Fibroblast of upper back skin (primary cell): ENCODE data around the gene OR4D2.
"Not testable (repeated sequence)": the region's sequence is repeated elsewhere in the genome, so short reads cannot be mapped to it uniquely, and the experiment has no call there.

ENCODE experiments used
- DNase-seq: peaks from one replicate; pipeline ENCODE4 v3.0.0-alpha.2; 2013

The OR4D2 gene

DNA sequence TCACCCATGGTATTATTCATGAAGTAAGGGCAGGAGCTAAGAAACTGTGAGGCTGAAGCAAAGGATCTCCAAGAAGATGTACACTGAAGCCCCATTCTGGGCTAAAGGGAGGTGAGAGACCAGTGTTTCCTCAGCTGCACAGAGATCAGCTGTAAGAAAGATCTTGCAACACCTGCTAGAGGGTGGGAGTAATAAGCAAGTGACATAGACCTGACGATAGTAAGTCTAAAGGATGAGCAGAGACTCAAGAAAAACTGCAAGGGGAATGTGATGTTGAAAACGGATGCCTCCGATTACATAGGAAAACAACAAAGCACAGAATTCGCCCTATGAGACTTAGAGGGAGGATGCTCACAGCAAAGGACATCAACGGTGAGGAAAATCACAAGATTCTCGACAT lies at the start of gene OR4D2:
TSS of gene OR4D2 (plus strand) at position 301 of the 400 bp plus-strand sequence. CDS start 2,674 bp downstream, outside the sequence.
- no peak for DNase-seq

DNA sequence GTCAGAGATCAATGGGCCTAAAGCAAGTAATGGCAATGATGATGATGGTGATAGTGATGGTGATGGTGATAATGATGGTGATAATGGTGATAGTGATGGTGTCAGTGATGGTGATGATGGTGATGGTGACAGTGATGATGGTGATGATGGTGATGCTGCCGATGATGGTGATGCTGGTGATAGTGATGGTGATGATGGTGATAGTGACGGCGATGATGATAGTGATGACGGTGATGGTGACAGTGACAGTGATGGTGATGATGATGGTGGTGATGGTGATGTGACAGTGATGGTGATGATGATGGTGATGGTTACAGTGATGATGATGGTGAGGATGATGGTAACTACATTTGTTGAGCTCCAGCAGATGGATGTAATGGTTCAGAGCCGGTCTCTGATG lies 49.4 kb upstream of the OR4D2 start:
- DNase-seq: no peak

DNA sequence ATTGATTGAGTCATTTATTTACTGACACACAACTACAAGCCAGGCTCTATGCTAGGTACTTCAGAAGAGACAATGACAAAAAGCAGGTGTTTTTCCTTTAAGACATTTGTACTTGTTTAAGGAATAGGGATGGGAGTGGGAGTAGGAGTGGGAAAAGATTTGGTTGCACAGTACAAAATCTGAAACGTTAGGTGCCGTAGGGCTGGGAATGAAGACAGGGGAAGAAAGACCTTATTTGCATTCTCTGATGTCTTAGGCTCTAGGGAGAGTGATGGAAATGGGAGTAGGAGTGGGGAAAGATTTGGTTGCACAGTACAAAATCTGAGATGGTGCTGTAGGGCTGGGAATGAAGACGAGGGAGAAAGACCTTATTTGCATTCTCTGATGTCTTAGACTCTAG lies 47.3 kb upstream of the OR4D2 start:
- DNase-seq: no peak

DNA sequence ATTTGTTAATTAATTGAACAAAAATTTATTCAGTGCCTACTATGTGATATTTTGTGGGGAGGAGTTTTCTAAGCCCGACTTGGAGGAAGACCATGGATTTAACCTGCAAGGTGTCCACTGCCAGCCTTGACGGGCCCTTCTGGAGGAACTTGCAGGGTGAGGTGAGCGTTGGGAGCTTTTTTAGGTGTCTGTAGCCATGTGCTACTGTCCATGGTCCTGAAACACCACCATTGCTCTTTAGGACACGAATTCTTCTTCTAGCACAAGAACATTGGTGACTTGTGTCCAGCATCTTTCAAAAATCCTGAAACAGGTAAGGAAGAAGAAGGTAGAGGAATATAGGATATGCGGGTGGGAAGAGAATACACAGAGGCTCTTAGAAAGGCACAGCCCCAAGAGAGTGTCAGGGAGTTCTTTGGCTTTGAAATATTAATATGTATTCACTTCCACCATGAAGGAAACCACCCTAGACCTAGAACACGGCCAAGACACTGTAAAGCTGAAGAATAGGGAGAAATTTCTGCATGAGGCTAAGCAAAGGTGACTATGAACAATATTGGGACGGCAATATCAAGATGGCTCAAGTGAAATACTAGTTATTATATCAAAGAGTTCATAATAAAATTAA lies 46.5 kb upstream of the OR4D2 start:
- DNase-seq: peak; percentile 59

DNA sequence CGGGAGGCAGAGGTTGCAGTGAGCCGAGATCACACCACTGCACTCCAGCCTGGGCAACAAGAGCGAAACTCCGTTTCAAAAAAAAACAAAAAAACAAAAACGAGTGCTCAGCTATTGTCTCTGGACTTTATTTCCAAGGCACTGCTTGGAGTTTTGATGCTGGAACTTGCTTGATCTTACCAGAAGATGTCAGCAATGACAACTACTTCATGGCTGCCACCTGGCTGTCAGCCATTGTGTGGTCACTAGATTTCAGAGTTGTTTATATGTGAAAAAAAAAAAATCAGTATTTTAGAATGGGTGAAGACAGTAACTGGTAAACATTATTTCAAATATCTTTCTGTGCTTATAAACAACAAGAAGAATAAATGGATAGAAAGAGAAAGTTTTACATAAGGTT lies 44.9 kb upstream of the OR4D2 start:
- peak; percentile 25 for DNase-seq

DNA sequence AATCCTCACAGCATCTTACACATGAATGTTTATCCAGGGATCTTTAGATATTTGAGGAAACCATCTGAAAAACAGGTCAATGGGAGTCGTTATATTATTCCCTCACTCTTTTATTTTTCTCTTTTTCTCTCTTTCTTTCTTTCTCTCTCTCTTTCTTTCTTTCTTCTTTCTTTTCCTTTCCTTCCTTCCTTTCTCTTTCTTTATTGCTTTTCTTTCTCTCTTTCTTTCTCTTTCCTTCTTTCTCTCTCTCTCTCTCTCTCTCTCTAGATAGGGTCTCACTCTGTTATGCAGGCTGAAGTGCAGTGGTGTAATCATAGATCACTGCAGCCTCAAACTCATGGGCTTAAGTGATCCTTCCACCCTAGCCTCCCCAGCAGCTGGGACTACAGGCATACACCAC lies 38.9 kb upstream of the OR4D2 start:
- no peak for DNase-seq

DNA sequence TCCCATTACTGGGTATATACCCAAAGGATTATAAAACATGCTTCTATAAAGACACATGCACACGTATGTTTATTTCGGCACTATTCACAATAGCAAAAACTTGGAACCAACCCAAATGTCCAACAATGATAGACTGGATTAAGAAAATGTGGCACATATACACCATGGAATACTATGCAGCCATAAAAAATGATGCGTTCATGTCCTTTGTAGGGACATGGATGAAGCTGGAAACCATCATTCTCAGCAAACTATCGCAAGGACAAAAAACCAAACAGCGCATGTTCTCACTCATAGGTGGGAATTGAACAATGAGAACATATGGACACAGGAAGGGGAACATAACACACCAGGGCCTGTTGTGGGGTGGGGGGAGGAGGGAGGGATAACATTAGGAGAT lies 34.1 kb upstream of the OR4D2 start:
- DNase-seq: not testable (repeated sequence)

DNA sequence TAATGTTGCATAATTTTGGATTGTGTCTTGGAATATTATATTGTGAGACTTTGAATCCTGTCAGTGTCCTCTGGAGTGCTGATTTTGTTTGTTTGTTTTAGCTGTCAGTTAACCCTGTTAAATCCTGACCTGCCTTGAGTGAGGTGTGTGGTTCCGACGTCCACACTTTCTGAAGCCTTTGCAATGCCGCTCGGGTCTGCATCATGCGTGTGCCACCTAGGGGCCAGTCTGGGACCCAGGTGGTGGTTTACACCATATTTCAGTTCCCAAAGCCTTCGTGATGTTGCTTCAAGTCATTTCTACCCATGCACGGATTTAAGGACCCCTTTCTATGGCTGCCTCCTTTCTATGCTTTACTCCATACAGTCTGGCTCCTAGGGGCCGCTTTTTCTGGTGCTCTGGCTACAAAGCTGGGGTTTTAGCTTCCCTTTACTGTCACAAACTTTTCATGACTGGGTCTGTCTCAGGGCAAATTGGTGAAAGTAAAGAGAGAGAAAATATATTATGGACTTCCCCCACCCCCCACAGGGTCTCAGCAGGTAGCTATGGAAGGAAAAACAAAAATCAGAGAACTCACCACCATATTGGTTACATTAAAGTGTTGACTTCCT lies 30.0 kb upstream of the OR4D2 start:
- no peak for DNase-seq

DNA sequence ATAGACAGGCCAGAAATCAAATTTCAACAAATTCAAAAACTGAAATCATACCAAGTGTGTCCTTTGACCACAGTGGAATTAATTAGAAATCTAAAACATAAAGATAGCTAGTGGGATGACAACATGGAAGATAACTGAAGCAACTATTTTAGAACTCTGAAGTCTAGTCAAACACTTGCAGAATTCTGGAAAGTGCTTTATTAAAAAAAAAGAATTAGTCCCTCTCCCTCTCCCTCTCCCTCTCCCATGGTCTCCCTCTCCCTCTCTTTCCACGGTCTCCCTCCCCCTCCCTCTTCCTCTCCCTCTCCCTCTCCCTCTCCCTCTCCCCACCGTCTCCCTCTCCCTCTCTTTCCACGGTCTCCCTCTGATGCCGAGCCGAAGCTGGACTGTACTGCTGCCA lies 25.3 kb upstream of the OR4D2 start:
- no peak for DNase-seq

DNA sequence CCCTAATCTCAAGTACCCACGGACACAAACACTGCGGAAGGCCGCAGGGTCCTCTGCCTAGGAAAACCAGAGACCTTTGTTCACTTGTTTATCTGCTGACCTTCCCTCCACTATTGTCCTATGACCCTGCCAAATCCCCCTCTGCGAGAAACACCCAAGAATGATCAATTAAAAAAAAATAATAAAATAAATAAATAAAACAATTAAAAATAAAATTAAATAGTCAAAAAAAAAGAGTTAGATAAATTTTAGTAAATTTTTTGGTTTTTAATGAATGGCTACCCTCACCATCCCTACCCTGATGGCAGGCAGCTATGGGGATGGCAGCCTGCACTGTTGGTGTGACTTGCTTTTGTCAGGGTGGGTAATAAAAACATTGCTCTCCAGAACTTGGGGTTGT lies 23.4 kb upstream of the OR4D2 start:
- DNase-seq: not testable (repeated sequence)

DNA sequence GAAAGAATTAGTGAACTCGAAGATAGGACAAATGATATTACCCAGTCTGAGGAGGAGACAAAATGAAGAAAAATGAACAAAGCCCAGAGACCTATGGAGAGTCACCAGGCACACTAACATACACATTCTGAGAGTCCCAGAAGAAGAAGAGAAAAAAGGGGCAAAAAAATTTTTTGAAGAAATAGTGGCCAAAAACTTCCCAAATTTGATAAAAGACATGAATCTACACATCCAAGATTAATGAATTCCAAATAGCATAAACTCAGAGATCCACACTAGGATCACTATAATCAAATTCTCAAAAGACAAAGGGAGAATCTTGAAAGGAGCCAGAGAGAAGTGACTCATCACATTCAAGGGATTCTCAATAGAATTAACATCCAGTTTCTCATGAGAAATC lies 22.0 kb upstream of the OR4D2 start:
- no peak for DNase-seq

DNA sequence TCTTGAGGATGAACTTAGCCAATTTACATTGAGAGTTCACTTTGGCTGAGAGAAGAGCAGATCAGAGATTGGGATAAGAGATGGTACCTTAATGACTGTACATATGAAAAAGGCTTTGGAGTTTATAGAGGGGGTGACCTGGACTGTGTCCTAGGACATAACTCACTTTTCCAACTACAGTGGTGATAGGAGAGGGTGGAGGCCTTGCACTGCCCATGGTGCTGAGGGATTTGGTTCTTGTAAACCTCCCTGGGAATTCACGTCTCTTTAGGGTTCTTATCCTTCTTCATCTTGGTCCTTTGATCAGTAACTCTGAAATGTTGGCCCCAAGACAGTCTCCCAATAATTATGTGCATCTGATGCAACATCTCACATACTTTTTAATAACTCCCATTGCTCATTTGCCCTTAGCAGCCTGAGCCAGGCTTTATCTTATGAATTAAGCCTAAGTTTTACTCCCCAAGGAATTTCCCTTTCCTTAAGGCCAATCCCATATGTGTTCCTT lies 18.8 kb upstream of the OR4D2 start, which contains the start of gene OR4D1:
TSS of gene OR4D1 (plus strand) at position 455 of the 505 bp plus-strand sequence. CDS start 6,770 bp downstream, outside the sequence.
- no peak for DNase-seq

DNA sequence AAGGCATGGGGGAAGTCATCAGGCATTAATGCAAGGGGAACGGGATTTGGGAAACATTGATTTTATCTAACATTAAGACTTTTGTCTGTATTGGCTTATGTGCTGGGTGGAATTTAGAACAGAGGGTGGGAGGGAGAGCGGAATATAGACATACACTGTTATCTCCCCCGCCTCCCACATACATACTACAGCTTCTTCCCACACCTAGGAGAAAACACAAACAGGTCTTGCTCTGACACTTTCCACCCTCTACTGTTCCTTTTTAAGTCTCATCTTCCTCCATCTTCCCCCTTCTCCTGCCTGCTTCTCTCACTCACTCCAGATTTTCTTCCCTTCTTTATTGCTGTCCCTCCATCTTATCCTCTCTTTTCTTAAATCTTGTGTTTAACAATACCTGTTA lies 18.2 kb upstream of the OR4D2 start:
- no peak for DNase-seq

DNA sequence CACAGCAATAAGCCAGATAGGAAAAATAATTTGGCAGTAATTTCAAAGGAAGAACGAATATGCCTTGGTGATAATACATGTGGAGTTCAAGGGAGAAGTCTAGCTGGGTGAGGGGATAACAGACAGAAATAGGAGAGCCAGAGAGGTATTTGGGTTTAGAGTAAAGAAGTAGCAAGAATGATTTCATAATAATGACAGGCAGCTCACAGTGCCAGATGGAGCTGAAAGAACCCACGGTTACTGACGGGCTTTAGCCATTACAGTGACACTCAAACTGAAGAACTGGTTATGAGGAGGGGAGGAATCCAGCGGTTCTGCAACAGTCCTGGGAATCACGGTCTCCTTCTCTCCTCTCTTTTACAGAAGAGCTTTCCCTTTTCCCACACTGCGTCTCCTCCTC lies 16.4 kb upstream of the OR4D2 start:
- DNase-seq: no peak

DNA sequence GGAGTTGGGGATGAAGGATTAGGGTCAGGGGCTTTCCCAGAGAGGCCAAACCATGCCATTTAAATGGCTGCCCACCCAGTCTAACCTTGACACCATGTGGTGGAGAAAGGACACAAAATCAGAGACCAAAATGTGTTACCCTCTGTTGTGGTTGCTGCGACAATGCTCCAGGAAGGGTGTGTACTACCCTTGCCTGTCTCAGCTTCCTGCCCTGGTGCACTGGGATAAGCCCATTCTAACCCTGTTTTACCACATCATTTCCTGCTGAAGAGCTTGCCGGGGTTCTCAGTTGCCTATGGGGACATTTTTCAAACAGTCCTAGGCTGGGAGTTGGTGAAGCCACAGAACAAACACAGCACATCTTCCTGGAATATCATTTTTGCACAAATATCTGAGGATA lies 13.7 kb upstream of the OR4D2 start:
- DNase-seq: no peak

DNA sequence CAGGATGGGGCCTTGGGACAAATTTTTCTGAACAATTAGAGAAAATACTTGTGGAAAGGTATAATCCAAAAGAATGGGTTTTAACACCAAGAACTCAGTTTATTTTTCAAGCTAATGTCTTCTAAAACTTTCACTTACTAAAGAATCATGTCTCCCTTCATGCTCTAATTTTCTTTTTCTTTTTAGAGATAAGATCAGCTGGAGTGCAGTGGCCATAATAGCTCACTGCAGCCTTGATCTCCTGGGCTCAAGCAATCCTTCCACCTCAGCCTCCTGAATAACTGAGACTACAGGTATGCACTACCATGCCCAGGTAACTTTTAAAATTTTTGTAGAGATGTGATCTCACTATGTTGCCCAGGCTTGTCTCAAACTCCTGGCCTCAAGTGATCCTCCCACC lies 13.1 kb upstream of the OR4D2 start:
- DNase-seq: no peak

DNA sequence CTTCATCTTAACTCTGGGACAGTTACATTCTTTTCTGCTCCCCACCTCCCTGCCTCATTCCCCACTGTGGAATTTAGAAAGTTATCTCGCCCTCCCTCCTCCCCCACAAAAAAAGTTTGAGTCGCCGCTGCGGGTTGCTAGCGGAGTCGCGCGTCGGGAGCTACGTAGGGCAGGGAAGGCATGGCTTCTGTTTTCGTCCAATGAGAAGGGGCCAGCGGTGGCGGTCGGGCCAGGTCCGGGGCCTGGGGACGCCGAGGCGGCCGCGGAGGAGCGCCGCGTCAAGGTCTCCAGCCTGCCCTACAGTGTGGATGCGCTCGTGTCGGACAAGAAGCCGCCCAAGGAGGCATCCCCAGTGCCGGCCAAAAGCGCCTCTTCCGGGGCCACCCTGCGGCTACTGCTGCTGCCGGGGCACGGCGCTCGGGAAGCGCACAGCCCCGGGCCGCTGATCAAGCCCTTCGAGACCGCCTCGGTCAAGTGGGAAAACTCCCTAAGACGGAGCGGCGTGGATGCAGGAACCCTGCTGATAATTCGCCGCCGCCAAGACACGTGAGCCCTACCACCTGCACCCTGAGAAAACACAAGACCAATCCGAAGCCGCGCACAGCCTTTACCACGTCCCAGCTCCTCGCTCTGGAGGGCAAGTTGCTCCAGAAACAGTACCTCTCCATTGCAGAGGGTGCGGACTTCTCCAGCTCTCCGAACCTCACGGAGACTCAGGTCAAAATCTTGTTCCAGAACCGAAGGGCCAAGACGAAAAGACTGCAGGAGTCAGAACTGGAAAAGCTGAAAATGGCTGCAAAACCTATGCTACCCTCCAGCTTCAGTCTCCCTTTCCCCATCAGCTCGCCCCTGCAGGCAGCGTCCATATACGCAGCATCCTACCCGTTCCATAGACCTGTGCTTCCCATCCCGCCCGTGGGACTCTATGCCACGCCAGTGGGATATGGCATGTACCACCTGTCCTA lies 9.7 kb upstream of the OR4D2 start:
- DNase-seq: no peak

DNA sequence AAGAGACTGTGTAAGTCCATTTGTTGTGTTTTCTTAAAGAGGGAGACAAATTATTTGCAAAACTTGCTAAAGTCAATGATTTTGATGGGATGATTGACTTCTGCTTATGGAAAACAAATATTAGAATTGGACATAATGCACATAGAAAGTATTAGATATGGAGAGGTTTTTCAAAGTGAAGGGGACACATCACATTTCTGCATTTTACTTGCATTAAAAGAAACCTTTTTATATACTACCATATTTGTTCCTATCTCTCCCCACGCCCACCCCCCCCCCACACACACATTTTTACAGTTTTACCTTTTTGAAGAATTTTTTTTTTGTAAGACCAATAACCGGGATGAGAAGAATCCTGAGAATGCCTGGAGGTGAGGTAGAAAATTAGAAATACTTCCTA lies 8.6 kb upstream of the OR4D2 start:
- no peak for DNase-seq

DNA sequence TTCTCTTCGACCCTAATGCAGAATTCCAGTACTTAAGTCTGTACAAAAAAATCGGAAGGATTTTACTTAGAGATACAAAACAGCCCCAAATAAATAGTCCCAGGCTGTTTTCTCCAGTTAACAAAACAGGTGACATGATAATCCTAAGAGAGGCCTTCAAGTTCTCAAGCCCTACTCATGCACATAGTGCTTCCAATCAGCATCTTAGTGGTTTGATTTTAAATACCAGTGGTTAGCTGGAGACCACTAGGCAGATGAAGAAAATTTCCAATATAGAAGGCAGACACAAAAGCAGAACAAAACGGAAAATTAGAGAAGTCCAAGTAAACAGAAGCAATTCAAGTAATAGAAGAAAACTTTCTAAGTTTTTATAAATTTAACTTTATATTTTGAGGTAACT lies 5.2 kb upstream of the OR4D2 start:
- DNase-seq: no peak

DNA sequence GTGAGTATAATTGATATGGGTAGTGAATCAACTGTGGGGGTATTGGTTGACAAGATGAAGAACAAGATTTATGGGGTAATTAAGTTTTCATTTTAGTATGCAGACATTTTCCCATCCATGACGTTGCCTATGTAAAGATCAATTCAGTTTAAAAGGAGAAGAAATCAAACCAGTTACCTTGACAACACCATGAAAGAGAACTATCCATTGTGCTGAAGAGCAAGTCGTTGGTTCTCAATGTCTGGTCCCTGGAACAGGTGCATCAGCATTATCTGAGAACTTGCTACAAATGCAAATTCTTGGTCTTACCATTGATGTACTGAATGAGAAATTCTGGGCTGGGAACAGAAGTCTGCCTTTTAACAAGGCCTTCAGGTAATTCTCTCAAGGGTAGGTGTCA lies 801 bp upstream of the OR4D2 start:
- no peak for DNase-seq

DNA sequence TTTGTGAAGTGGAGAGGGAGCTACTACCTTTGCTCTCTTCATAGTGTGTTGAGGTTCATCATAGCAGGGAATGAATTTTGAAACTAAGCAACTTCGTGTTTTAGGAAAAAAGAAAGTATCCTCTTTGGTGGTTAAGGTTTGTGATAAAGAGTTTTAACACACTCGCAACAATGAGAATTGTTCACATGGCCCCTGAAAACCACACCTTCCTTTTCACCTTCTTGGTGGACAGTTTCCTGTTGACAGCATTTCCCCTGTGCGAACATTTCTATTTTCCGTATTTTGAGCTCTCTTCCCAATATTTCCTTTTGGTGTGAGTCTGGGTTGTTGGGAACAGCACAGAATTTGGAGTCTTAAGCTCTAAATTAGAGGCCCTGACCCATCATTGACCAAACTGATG lies 3.8 kb downstream of the OR4D2 start:
- DNase-seq: no peak

DNA sequence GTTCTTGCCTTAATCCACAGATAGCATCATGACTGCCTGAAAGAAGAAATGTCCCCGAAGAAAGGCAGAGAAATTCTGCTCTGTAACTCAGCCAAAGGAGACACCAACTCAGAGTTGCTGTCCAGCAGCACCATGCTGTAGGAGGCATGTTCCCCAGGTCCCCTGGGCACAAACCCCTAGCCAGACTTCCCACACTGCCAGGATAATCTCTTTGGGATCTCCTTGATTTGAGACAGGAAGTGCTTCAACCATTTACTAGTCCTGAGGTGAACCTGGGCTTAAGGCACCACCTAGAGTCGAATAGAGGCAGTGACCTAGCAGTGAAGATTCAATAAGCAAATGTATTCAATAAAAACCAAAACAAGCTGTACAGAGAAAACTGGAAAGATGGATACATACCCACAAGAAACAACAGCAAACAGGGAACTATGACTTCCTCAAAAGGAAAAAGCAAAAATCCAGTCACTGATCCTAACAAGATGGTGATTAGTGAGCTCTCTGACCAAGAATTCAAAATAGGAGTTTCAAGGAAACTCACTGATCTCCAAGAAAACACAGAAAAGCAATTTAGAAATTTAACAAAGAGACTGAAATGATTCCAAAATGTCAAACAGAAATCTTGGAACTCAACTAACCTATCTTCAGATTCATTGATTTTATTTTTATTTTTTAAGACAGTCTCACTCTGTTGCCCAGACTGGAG lies 5.7 kb downstream of the OR4D2 start:
- peak; percentile 11 for DNase-seq

DNA sequence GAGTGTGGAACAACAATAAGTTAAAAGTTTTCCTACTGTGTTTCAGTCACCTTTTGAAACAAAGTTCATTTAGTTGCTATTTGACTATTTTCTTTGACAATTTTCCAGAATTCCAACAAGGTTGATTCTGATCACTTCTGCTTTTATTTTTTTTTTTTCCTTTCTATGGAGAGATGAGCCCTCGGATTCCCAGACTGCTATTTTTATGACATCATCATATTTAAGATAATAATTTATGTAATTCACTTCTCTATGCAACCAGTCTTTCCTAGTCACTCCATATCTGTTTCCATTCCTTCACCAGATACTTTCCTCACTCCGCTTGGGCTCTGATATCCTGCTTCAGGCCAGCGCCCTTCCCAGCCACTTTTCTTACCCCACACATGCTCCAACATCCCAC lies 8.1 kb downstream of the OR4D2 start:
- DNase-seq: no peak
